Sigmoid colon (tissue), 4 donors: Measurements from ENCODE around the gene COL6A2.

Source experiments
- EP300 ChIP-seq, 4 donors: sonication (generic); formaldehyde crosslinking; IDR thresholded peaks; one replicate each; pipeline ENCODE4 v1.6.1; 2017; ENCODE audit warnings: antibody characterized with exemption in 4 of 4
- POLR2A ChIP-seq, 2 donors: fragments of 450-650 bp; IDR thresholded peaks; one replicate each; pipeline ENCODE4 v1.6.1; 2016; ENCODE audit warnings: antibody characterized with exemption in 2 of 2, mild to moderate bottlenecking in 2 of 2, moderate library complexity in 2 of 2
- POLR2AphosphoS5 ChIP-seq, 4 donors: sonication (generic); formaldehyde crosslinking; IDR thresholded peaks; one replicate each; pipeline ENCODE4 v1.6.1; 2017; ENCODE audit warnings: antibody characterized with exemption in 4 of 4
- TF ChIP-seq, protein P1 (sequence below), 4 experiments: fragments of 450-650 bp in 3 of 4; fragments of 200-600 bp in 1 of 4; IDR thresholded peaks; one replicate each; pipeline ENCODE4 v1.5.1; 2016 to 2019; ENCODE audit warnings: antibody characterized with exemption in 4 of 4, mild to moderate bottlenecking in 3 of 4, moderate library complexity in 2 of 4

DNA sequence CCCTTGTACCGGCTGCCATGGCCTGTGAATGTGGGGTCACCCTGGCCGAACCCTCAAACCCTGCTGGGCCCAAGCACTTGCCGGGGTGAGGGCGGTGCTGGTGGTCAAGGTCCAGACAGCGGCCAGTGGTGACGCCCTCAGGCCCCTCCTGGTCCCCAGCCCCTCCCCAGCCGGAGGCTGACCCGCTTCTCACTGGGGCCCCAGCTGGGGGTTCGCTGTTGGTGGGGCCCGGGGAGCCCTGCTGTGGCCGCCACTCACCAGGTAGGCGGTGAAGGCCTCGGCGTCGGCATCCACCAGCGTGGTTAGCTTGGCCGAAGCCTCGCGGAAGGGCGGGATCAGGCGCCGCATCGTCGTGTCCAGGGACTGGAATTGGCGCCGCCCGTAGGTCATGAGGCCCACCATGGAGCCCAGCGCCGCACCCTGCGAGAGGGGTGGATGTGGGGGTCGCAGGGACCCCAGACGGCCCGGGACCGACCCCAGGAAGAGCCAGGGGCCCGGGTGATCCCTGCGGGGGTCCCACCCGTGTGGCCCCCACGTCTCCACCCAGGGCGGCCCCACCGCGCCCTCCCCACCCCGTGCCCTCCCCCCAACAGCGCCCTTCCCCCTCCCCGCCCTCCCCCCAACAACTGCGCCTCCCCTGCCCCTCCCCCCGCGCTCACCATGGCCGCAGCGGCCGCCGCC lies 47.4 kb downstream of the COL6A2 start:
- TF ChIP-seq POLR2AphosphoS5 (IDR thresholded peaks at IDR 0.05), result no peak
- TF ChIP-seq, protein P1, sequence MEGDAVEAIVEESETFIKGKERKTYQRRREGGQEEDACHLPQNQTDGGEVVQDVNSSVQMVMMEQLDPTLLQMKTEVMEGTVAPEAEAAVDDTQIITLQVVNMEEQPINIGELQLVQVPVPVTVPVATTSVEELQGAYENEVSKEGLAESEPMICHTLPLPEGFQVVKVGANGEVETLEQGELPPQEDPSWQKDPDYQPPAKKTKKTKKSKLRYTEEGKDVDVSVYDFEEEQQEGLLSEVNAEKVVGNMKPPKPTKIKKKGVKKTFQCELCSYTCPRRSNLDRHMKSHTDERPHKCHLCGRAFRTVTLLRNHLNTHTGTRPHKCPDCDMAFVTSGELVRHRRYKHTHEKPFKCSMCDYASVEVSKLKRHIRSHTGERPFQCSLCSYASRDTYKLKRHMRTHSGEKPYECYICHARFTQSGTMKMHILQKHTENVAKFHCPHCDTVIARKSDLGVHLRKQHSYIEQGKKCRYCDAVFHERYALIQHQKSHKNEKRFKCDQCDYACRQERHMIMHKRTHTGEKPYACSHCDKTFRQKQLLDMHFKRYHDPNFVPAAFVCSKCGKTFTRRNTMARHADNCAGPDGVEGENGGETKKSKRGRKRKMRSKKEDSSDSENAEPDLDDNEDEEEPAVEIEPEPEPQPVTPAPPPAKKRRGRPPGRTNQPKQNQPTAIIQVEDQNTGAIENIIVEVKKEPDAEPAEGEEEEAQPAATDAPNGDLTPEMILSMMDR (IDR thresholded peaks at IDR 0.05), result no peak
- no peak for TF ChIP-seq POLR2A (IDR thresholded peaks at IDR 0.05)
- no peak for TF ChIP-seq EP300 (IDR thresholded peaks at IDR 0.05)
